Liver (tissue), 9 donors: Measurements from ENCODE around the gene RBBP4. TPM values are rescaled to one million over a fixed set of nuclear protein-coding genes. Genes with fewer than 3 reads are reported as not detected.

Experiments used
- DNase-seq: peaks from one replicate; pipeline ENCODE4 v3.0.0-alpha.2; 2017; ENCODE audit warnings: low spot score
- H3K27ac ChIP-seq, 2 donors: one replicate each; pipeline ENCODE4 v1.7.0; 2013; ENCODE audit warnings: inconsistent platforms in 2 of 2, low read length in 2 of 2, control low read depth in 1 of 2, low read depth in 1 of 2, mild to moderate bottlenecking in 1 of 2
- H3K27me3 ChIP-seq, 4 donors: one replicate each; pipeline versions ENCODE4 v1.6.1 to v1.7.0; 2013; ENCODE audit warnings: low read length in 3 of 4, inconsistent platforms in 1 of 4, mild to moderate bottlenecking in 1 of 4, moderate library complexity in 1 of 4; ENCODE audit not compliant: control insufficient read depth in 4 of 4, insufficient read depth in 4 of 4
- H3K36me3 ChIP-seq, 4 donors: one replicate each; pipeline versions ENCODE4 v1.6.1 to v1.7.0; 2013; ENCODE audit warnings: low read length in 3 of 4, mild to moderate bottlenecking in 3 of 4, low read depth in 1 of 4, moderate library complexity in 1 of 4; ENCODE audit not compliant: control insufficient read depth in 4 of 4, insufficient read depth in 3 of 4
- H3K4me1 ChIP-seq, 4 donors: one replicate each; pipeline versions ENCODE4 v1.6.1 to v1.7.0; 2013; ENCODE audit warnings: low read length in 3 of 4, mild to moderate bottlenecking in 3 of 4, moderate library complexity in 1 of 4; ENCODE audit not compliant: control insufficient read depth in 4 of 4, insufficient read depth in 4 of 4
- H3K4me3 ChIP-seq, 3 donors: one replicate each; pipeline versions ENCODE4 v1.6.1 to v1.7.0; 2013; ENCODE audit warnings: low read length in 3 of 3, control low read depth in 1 of 3, low read depth in 1 of 3, mild to moderate bottlenecking in 1 of 3
- H3K9ac ChIP-seq, 2 donors: one replicate each; pipeline ENCODE4 v1.7.0; 2013; ENCODE audit warnings: low read length in 2 of 2, mild to moderate bottlenecking in 2 of 2, moderate library complexity in 2 of 2, control low read depth in 1 of 2, low read depth in 1 of 2
- H3K9me3 ChIP-seq, 4 donors: one replicate each; pipeline versions ENCODE4 v1.6.1 to v1.7.0; 2013; ENCODE audit warnings: low read length in 3 of 4; ENCODE audit not compliant: control insufficient read depth in 4 of 4
- EGR1 ChIP-seq, 2 donors: IDR thresholded peaks; 2 replicates each; pipeline ENCODE4 v1.6.1; 2016 to 2018; ENCODE audit warnings: antibody characterized with exemption in 2 of 2, low read depth in 2 of 2
- FOXA1 ChIP-seq: IDR thresholded peaks from 2 replicates; pipeline ENCODE4 v1.6.1; 2016; ENCODE audit warnings: antibody characterized with exemption
- FOXA2 ChIP-seq: IDR thresholded peaks from 2 replicates; pipeline ENCODE4 v1.6.1; 2016; ENCODE audit warnings: antibody characterized with exemption
- GABPA ChIP-seq, 2 donors: IDR thresholded peaks in 1 of 2; conservative IDR thresholded peaks in 1 of 2; 2 replicates each; pipeline ENCODE4 v1.6.1; 2016; ENCODE audit warnings: antibody characterized with exemption in 2 of 2, mild to moderate bottlenecking in 1 of 2, moderate library complexity in 1 of 2
- HNF4A ChIP-seq, 2 donors: conservative IDR thresholded peaks; 2 replicates each; pipeline ENCODE4 v1.6.1; 2016; ENCODE audit warnings: antibody characterized with exemption in 2 of 2, mild to moderate bottlenecking in 2 of 2
- HNF4G ChIP-seq: IDR thresholded peaks from 2 replicates; pipeline ENCODE4 v1.6.1; 2016; ENCODE audit warnings: antibody characterized with exemption
- JUND ChIP-seq, 2 donors: IDR thresholded peaks; 2 replicates each; pipeline ENCODE4 v1.6.1; 2016; ENCODE audit warnings: antibody characterized with exemption in 2 of 2
- RAD21 ChIP-seq, 2 donors: IDR thresholded peaks; 2 replicates each; pipeline ENCODE4 v1.6.1; 2016; ENCODE audit warnings: antibody characterized with exemption in 2 of 2, mild to moderate bottlenecking in 2 of 2
- SP1 ChIP-seq: IDR thresholded peaks from 2 replicates; pipeline ENCODE4 v1.6.1; 2018; ENCODE audit warnings: antibody characterized with exemption, mild to moderate bottlenecking
- TAF1 ChIP-seq: conservative IDR thresholded peaks from 2 replicates; pipeline ENCODE4 v1.6.1; 2016; ENCODE audit warnings: antibody characterized with exemption, mild to moderate bottlenecking
- YY1 ChIP-seq: IDR thresholded peaks from 2 replicates; pipeline ENCODE4 v1.6.1; 2016; ENCODE audit warnings: antibody characterized with exemption, mild to moderate bottlenecking
- whole genome bisulfite sequencing: extraction: QIAGEN DNeasy Blood & Tissue Kit; methylation state at CpG from one replicate; pipeline ENCODE4 v1.1.7; 2013; 5-methylcytosine and 5-hydroxymethylcytosine counted together
- polyA plus RNA-seq, 2 donors: library from polyadenylated mRNA; stranded (reverse) in 1 of 2; unstranded in 1 of 2; fragments of 200-250 nt in 1 of 2; fragments of >200 nt in 1 of 2; fragmentation: Nextera tagmentation in 1 of 2; extraction: Ambion mirVana in 1 of 2; gene quantifications; one replicate each; pipeline versions ENCODE4 v1.2.1 to v1.2.3, GENCODE V29; 2013 to 2015
- total RNA-seq, 2 donors: library from RNA; depleted of rRNA; stranded (reverse); fragments of >200 nt; gene quantifications; one replicate each; pipeline ENCODE4 v1.2.3, GENCODE V29; 2014
- TF ChIP-seq, protein P1 (sequence below): IDR thresholded peaks from 2 replicates; pipeline ENCODE4 v1.6.1; 2016; ENCODE audit warnings: antibody characterized with exemption
- TF ChIP-seq, protein P2 (sequence below): IDR thresholded peaks from 2 replicates; pipeline ENCODE4 v1.6.1; 2016; ENCODE audit warnings: antibody characterized with exemption
- TF ChIP-seq, protein P3 (sequence below): fragments of 150-350 bp; IDR thresholded peaks from 2 replicates; pipeline ENCODE4 v1.5.1; 2017; ENCODE audit warnings: improper control_type of control experiment, low read depth, low read length; ENCODE audit not compliant: missing input control
- TF ChIP-seq, protein P4 (sequence below): IDR thresholded peaks from 2 replicates; pipeline ENCODE4 v1.6.1; 2016; ENCODE audit warnings: antibody characterized with exemption
- TF ChIP-seq, protein P5 (sequence below): IDR thresholded peaks from 2 replicates; pipeline ENCODE4 v1.6.1; 2016; ENCODE audit warnings: antibody characterized with exemption, mild to moderate bottlenecking
- donor health status: healthy.
- donor health status: healthy.
- donor health status: healthy.
- donor health status: healthy.
- donor health status: healthy.

RBBP4 gene
- total and polyA plus RNA-seq, 4 donors = 35.3 to 93.1 (median 49.0) TPM

DNA sequence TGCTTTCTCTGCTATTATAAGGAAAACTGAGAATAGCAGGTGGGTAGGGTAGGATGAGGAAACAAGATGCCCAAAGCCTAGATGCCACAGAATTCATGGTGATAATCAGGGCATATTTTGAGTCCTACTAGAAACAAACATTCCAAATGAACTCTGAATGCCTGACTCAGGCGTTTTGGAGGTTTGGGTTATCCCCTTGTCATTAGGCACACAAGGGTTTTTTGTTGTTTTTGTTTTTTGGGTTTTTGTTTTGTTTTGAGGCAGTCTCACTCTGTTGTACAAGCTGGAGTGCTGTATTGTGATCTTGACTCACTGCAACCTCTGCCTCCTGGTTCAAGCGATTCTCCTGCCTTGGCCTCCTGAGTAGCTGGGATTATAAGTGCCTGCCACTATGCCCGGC, 32.4 kb downstream of the RBBP4 start:
- Histone ChIP-seq H3K27ac (no peak overlapping the region), H3K36me3 (peaks cover 3 to 43% (median 23%) of the 10 kb centered on the region in 4 donors), H3K4me3 (no peak overlapping the region), H3K27me3 (no peaks in the 10 kb centered on the region), H3K4me1 (peaks cover 0 to 1% (median 0%) of the 10 kb centered on the region in 4 donors), H3K9me3 (no peaks in the 10 kb centered on the region), H3K9ac (no peak overlapping the region)
- no peak for TF ChIP-seq JUND (IDR thresholded peaks at IDR 0.05)
- WGBS = 90% methylated on average over 3 of the region's 3 CpGs
- no peak for DNase-seq

DNA sequence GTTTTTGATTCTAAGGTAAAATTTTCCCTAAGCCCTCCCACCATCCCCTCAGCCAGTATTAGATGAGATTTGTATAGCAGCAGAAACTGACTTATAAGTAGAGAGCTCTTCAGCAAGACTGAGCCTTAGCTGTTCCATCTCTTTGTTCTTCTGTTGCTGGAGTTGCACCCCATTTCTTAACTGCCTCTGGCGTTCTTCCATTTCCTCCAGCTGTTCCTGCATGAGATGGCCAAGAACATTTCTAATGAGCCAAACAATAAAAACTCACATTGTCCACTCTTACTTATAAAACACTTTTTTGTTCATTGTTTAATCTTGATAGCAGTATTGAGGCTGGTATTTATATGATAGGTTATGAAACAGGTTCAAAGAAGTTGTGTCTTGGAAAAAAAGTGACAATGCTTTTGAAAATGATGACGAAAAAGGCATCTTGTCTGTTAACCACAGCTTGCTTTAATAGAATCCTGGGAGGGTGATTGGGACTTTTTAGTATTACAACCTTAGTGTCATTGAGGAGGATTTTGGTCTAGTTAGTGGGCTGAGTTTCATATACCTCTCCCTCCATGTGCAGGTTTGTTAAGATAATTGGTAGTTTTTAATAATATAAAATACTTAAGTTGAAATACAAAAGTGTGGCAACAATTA, 33.3 kb downstream of the RBBP4 start:
- Histone ChIP-seq H3K9me3 (no peaks in the 10 kb centered on the region), H3K4me3 (no peak overlapping the region), H3K27me3 (no peaks in the 10 kb centered on the region), H3K27ac (no peak overlapping the region), H3K4me1 (peaks cover 0 to 1% (median 0%) of the 10 kb centered on the region in 4 donors), H3K9ac (no peak overlapping the region), H3K36me3 (peaks cover 3 to 38% (median 21%) of the 10 kb centered on the region in 4 donors)
- TF ChIP-seq HNF4G (no peak), FOXA2 (no peak)
- no peak for DNase-seq
- WGBS = 74% methylated on average over 2 of the region's 2 CpGs

DNA sequence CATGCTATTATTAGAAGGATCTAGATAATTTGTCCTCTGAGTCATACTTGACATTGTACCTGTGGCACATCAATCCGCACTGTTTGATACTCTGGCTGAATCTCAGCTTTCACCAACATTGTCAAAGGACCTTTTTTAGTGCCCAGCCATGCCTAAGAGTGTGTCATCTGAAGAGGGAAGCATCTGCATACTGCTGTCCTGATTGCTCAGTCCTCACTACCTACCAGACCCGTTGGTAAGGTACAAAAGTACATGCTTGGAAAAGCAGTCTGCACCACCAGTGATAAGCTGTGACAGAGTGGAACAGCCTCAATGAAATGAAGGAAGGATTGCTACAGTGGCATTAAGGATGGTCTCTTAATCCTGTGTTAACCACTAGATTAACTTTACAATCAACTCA, 34.5 kb downstream of the RBBP4 start:
- Histone ChIP-seq H3K4me1 (peaks cover 0 to 1% (median 0%) of the 10 kb centered on the region in 4 donors), H3K9ac (no peak overlapping the region), H3K27ac (no peak overlapping the region), H3K36me3 (peaks cover 1 to 35% (median 17%) of the 10 kb centered on the region in 4 donors), H3K4me3 (no peak overlapping the region), H3K27me3 (no peaks in the 10 kb centered on the region), H3K9me3 (no peaks in the 10 kb centered on the region)
- no peak for DNase-seq
- no peak for TF ChIP-seq FOXA2
- WGBS = 73% methylated on average over 2 of the region's 2 CpGs

DNA sequence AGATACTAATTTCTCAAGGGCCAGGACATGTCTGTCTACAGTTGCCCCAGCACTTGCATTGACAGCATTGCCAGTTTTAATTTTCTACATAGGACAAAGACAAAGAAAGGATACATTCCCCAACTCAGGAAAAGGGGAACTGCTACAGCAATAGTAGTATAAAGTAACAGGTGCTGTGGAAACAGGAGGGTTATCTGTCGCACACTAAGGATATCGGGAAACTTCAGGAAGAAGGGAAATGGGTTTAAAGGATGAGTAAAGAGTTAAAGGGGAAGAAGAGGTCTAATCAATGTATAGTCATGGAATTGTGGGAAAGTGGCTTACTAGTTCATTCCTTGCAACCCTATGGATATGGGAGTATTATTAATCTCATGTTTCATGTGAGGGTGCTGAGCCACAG, 35.4 kb downstream of the RBBP4 start:
- no peak for DNase-seq
- H3K4me1 ChIP-seq = peaks cover 0 to 1% (median 0%) of the 10 kb centered on the region in 4 donors
- no peak overlapping the region for H3K27ac ChIP-seq
- H3K4me3 ChIP-seq = no peak overlapping the region
- no peaks in the 10 kb centered on the region for H3K9me3 ChIP-seq
- no peaks in the 10 kb centered on the region for H3K27me3 ChIP-seq
- H3K36me3 ChIP-seq = peaks cover 1 to 29% (median 14%) of the 10 kb centered on the region in 4 donors
- no peak overlapping the region for H3K9ac ChIP-seq
- WGBS = 97% methylated on average over 2 of the region's 2 CpGs
- TF ChIP-seq SP1 (no peak), YY1 (no peak), EGR1 (IDR thresholded peaks at IDR 0.05; ENCODE audit: low read depth in 2 of 2) (no peak), GABPA (IDR thresholded peaks at IDR 0.05 in 1 of 2, conservative IDR thresholded peaks at IDR 0.05 in 1 of 2) (no peak), JUND (IDR thresholded peaks at IDR 0.05) (no peak), FOXA1 (no peak), FOXA2 (no peak), HNF4A (conservative IDR thresholded peaks at IDR 0.05) (no peak), HNF4G (no peak), TAF1 (no peak), RAD21 (IDR thresholded peaks at IDR 0.05) (no peak)
- TF ChIP-seq, protein P1, sequence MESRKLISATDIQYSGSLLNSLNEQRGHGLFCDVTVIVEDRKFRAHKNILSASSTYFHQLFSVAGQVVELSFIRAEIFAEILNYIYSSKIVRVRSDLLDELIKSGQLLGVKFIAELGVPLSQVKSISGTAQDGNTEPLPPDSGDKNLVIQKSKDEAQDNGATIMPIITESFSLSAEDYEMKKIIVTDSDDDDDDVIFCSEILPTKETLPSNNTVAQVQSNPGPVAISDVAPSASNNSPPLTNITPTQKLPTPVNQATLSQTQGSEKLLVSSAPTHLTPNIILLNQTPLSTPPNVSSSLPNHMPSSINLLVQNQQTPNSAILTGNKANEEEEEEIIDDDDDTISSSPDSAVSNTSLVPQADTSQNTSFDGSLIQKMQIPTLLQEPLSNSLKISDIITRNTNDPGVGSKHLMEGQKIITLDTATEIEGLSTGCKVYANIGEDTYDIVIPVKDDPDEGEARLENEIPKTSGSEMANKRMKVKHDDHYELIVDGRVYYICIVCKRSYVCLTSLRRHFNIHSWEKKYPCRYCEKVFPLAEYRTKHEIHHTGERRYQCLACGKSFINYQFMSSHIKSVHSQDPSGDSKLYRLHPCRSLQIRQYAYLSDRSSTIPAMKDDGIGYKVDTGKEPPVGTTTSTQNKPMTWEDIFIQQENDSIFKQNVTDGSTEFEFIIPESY = no peak
- TF ChIP-seq, protein P2, sequence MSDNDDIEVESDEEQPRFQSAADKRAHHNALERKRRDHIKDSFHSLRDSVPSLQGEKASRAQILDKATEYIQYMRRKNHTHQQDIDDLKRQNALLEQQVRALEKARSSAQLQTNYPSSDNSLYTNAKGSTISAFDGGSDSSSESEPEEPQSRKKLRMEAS = no peak
- TF ChIP-seq, protein P3, sequence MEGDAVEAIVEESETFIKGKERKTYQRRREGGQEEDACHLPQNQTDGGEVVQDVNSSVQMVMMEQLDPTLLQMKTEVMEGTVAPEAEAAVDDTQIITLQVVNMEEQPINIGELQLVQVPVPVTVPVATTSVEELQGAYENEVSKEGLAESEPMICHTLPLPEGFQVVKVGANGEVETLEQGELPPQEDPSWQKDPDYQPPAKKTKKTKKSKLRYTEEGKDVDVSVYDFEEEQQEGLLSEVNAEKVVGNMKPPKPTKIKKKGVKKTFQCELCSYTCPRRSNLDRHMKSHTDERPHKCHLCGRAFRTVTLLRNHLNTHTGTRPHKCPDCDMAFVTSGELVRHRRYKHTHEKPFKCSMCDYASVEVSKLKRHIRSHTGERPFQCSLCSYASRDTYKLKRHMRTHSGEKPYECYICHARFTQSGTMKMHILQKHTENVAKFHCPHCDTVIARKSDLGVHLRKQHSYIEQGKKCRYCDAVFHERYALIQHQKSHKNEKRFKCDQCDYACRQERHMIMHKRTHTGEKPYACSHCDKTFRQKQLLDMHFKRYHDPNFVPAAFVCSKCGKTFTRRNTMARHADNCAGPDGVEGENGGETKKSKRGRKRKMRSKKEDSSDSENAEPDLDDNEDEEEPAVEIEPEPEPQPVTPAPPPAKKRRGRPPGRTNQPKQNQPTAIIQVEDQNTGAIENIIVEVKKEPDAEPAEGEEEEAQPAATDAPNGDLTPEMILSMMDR = no peak
- TF ChIP-seq, protein P4, sequence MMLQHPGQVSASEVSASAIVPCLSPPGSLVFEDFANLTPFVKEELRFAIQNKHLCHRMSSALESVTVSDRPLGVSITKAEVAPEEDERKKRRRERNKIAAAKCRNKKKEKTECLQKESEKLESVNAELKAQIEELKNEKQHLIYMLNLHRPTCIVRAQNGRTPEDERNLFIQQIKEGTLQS = no peak
- TF ChIP-seq, protein P5, sequence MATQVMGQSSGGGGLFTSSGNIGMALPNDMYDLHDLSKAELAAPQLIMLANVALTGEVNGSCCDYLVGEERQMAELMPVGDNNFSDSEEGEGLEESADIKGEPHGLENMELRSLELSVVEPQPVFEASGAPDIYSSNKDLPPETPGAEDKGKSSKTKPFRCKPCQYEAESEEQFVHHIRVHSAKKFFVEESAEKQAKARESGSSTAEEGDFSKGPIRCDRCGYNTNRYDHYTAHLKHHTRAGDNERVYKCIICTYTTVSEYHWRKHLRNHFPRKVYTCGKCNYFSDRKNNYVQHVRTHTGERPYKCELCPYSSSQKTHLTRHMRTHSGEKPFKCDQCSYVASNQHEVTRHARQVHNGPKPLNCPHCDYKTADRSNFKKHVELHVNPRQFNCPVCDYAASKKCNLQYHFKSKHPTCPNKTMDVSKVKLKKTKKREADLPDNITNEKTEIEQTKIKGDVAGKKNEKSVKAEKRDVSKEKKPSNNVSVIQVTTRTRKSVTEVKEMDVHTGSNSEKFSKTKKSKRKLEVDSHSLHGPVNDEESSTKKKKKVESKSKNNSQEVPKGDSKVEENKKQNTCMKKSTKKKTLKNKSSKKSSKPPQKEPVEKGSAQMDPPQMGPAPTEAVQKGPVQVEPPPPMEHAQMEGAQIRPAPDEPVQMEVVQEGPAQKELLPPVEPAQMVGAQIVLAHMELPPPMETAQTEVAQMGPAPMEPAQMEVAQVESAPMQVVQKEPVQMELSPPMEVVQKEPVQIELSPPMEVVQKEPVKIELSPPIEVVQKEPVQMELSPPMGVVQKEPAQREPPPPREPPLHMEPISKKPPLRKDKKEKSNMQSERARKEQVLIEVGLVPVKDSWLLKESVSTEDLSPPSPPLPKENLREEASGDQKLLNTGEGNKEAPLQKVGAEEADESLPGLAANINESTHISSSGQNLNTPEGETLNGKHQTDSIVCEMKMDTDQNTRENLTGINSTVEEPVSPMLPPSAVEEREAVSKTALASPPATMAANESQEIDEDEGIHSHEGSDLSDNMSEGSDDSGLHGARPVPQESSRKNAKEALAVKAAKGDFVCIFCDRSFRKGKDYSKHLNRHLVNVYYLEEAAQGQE = no peak
